Right renal pelvis (tissue), 4 donors: ENCODE measurements around the gene RAB3IL1. TPM values are rescaled to one million over a fixed set of nuclear protein-coding genes. Genes with fewer than 3 reads are reported as not detected.
"Not testable (repeated sequence)": the region's sequence is repeated elsewhere in the genome, so short reads cannot be mapped to it uniquely, and the experiment has no call there.

Experiments used
- DNase-seq, 4 donors: peaks; one replicate each; pipeline ENCODE4 v3.0.0-alpha.2; 2013; ENCODE audit warnings: low read depth in 4 of 4, low spot score in 3 of 4, missing footprints in 1 of 4
- polyA plus RNA-seq, 4 donors: library from polyadenylated mRNA; unstranded; fragments of 120-200 nt; gene quantifications; one replicate each; pipeline ENCODE4 v1.2.1, GENCODE V29; 2013; ENCODE audit not compliant: insufficient read length in 4 of 4

Gene RAB3IL1
- polyA plus RNA-seq, 4 donors = 19.7 to 29.7 (median 21.9) TPM

- DNase-seq = not testable (repeated sequence)
These were observed 36.3 kb upstream of the RAB3IL1 start for GRCh38 chr11:61953632-61954031.

- no peak for DNase-seq
These were observed 35.5 kb upstream of the RAB3IL1 start for GRCh38 chr11:61952882-61953281.

DNA sequence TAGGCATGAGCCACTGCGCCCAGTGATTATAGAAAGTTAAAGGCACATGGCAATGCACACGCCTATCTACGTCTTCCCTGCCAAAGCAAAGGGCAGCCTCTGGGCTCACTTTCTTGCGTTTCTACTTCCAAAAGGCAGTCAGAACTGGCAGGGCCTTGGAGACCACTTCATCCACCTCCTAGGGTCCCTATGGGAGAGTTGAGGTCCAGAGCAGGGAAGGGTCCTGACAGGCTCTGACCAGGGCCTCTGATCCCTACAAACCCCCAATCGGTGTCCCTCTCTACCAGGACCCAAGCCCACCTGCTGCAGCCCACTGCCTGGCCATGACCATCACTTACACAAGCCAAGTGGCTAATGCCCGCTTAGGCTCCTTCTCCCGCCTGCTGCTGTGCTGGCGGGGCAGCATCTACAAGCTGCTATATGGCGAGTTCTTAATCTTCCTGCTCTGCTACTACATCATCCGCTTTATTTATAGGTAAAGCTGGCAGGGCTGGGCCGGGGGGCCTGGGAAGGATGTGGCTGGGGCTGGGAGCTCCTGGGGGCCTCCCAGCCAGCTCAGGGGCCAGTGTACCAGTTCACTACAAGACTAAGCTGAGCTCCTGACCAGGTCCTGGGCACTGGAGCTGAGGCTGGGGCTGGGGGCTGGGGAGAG, 34.2 kb upstream of the RAB3IL1 start:
- no peak for DNase-seq

DNA sequence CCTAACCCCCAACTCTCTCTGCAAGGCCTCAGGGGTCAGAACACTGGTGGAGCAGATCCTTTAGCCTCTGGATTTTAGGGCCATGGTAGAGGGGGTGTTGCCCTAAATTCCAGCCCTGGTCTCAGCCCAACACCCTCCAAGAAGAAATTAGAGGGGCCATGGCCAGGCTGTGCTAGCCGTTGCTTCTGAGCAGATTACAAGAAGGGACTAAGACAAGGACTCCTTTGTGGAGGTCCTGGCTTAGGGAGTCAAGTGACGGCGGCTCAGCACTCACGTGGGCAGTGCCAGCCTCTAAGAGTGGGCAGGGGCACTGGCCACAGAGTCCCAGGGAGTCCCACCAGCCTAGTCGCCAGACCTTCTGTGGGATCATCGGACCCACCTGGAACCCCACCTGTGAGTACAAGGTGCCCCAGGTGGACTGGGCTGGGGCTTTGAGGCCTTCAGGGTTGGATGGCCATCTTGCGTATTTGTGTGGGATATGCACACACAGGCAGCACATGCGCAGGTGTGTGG, 32.7 kb upstream of the RAB3IL1 start, which contains the start of gene BEST1:
Gene BEST1 (plus strand): TSS at position 317 of the 513 bp plus-strand sequence. CDS start 1,456 bp downstream, outside the sequence.
- no peak for DNase-seq

DNA sequence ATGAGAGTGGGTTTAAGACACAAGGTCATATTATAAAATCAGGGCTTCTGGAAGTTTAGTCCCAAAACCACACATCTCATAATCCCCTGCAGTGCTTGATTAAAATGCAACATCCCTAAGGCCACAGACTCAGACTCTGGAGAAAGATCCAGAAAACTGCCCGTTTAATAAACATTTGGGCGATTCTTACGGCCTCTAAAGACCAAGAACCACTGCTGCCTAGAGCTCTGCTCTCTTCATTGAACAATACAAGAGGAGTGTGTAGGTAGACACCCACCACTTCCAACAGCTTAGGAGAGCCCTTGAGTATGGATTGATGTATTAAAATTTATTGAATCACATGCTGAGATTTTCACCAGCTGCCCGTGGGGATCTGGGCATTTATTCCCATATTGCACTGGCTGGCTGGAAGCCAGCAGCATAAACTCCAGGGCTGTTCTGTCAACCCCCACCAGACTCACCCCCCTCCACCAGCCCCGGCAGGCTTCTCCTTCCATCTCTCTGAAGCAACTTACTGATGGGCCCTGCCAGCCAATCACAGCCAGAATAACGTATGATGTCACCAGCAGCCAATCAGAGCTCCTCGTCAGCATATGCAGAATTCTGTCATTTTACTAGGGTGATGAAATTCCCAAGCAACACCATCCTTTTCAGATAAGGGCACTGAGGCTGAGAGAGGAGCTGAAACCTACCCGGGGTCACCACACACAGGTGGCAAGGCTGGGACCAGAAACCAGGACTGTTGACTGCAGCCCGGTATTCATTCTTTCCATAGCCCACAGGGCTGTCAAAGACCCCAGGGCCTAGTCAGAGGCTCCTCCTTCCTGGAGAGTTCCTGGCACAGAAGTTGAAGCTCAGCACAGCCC, 32.0 kb upstream of the RAB3IL1 start:
- DNase-seq = no peak

DNA sequence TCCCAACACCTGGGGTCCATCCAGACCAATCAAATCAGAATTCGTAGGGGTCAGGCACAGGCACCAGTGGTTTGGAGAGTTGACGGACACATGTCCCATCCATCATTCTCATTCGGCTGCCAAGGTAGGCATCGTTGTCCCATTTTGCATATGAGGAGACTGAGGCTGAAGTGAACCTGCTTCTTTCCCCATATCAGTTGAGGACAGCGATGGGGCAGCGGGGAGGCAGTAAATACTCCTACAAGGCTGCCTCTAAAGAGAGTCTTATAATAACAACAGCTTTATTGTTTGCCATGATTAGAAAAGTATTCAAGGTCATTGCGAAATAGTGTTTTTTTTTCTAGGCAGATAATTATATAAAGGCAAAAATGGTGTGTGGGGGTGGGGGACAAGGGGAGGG, 31.1 kb upstream of the RAB3IL1 start:
- no peak for DNase-seq

DNA sequence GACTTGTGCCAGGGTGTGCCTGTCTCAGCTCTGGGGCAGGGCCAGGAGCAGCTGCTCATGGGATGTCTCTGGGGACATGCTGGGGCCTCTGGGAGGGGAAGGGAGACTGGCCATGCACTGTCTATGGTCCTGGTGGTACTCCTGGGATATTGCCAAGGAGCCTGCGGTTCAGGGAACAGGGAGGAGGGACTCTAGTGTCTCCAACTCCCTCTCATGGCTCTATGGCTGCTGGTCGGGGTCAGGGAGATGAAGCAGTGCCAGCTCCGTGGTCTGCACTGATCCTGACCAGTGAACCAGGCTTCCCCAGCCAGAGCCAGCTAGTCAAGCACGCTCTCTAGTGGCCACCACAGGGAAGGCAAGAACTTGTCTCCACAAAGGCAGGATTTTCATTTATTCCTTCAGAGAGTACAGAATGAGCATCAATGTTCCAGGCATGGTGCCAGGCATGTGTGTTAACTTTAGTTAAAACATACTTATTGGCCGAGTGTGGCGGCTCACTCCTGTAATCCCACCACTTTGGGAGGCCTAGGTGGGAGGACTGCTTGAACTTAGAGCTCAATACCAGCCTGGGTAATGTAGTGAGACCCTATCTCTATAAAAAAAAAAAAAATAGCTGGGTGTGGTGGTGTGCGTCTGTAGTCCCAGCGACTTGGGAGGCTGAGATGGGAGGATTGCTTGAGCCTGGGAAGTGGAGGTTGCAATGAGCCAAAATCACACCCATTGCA, 30.3 kb upstream of the RAB3IL1 start:
- peak in 1 of 4 donors; percentile 78 for DNase-seq

DNA sequence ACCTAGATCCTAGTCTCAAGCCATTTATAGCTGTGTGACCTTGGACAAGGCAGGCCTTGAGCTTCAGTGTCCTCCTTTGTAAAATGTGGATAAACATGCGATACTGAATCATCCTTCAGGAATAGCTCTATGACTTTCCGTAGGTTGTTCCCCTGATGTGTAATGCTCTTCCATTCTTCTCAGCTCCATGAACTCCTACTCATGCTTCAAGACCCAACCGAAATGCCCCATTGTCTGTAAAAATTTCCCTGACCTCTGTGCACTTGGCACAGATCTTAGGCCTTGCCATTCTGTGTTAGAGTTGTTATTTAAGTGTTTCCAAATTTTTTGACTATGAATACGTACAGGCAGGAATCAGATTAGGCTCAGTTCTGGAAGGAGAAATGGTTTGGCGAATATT, 29.5 kb upstream of the RAB3IL1 start:
- DNase-seq = no peak

GRCh38 chr11:61945191-61945590, 27.8 kb upstream of the RAB3IL1 start:
- no peak for DNase-seq

- no peak for DNase-seq
These were observed 23.1 kb upstream of the RAB3IL1 start for GRCh38 chr11:61940466-61940865.

DNA sequence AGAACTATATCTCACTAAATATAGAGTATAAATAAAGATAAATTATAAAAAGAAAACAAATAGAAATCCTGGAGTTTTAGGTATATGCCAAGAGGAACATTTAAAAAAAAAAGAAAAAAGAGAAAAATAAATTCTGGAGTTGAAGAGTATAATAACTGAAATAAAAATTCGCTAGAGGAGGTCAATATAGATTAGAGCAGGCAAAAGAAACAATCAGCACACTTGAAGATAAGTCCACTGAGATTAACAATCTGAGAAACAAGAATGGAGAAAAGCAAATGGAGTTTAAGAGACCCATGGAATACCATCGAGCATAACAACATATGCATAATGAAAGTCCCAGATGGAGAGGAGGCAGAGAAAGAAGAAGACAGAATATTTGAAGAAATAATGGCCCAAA, 18.5 kb upstream of the RAB3IL1 start:
- no peak for DNase-seq

DNA sequence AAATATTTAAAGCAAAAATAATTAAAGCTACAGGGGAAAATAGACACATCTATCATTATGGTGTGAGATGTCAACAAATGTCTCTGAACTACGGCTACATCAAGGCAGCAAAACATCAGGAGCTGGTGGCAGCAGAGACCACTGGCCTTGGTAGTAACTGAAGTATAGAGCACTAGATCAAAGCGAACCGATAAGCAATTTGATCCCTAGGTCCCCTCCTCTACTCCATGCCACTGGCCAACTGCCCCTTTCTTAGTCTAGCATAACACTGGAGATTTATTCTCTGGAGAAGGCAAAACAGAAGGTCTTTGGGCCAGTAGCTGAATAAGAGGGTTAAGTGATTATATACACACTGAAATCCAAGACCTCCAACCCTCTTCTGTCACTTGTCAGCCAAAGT, 13.6 kb upstream of the RAB3IL1 start:
- DNase-seq = no peak

DNA sequence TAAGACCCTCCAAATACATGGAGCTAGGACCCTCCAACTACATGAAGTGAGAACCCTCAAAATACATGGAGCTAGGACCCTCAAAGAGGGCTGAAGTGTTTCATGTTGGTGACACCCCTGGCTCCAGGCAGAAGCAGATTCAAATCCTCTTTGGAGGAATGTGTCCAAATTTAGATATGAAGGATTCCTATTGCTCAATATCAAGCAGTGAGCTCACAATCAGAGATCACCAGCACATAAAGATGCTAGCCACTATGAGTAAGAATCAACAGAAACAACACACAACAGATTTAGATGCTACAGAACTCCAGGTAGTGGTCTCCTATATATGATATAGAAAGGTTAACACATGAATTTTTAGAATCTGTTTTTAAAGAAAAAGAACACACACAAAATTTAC, 11.2 kb upstream of the RAB3IL1 start:
- DNase-seq = no peak

DNA sequence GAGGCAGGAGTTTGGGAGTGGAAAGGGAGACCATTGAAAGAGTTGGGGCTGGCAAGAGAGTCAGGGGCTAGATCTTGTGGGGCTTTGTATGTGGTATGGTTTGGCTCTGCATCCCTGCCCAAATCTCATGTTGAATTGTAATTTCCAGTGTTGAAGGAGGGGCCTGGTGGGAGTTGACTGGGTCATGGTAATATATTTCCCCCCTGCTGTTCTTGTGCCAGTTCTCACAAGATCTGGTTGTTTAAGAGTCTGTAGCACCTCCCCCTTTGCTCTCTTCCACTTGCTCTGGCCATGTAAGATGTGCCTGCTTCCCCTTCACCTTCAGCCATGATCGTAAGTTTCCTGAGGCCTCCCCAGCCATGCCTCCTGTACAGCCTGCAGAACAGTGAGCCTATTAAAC, 10.1 kb upstream of the RAB3IL1 start:
- no peak for DNase-seq

- no peak for DNase-seq
These were observed 8.9 kb upstream of the RAB3IL1 start for GRCh38 chr11:61926235-61926634.

DNA sequence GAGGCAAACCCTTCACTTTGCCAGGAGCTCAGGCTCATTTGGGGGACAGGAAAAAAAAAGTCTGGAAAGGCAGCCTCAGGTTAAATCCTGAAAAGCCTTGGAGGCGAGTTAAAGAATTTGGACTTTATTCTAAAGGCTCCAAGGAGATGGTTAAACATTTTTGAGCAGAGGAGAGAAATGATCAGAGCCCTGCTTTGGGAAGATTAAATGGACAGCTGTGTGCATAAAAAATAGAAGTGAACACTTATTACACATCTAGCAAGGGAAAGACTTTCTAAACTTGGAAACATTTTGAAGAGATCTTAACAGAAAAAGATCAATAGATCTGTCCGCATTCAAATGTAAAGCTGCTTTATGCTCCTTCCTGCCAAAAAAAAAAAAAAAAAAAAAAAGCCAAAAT, 8.4 kb upstream of the RAB3IL1 start:
- no peak for DNase-seq

DNA sequence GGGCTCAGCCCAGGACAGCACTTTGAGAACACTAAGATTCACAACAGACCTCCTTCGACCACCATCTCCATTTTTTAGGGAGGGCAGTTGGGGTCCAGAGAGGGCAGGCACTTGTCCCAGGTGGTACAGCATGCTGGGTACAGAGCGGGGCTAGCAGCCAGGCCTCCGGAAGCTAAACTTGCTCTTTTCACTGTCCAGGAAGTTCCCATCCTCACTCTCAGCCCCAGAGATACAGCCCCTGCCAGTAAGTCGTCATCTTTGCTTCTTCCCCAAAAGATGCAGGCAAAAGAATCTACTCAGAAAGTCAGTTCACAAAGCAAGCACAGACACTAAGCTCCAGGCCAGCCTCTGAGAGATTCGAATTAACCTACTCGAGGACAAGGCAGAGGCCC, 6.7 kb upstream of the RAB3IL1 start:
- DNase-seq = no peak

- DNase-seq = peak in 3 of 4 donors; percentile 63 to 80 (median 72)
These were observed 6.0 kb upstream of the RAB3IL1 start for GRCh38 chr11:61923166-61924063.

DNA sequence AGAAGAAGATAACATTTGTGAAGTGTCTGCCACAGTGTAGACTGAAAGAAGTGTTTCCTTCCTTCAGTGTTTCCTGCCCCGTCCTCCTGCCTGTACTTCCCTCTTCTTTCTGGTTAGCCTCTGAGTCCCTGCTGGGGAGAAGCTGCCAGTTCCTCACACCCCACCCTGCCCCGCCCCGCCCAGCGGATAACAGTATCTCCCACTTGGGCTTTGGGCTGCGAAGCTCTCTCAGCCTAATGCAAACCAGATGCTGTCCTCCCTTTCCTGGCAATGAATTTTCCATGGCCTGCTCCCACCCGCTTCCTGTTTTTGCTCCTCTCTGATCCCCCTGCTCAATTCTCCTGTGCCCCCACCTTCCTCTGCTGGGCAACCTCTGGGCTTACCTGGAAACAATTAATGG, 5.2 kb upstream of the RAB3IL1 start:
- DNase-seq = peak in 2 of 4 donors; percentile 44 to 47

DNA sequence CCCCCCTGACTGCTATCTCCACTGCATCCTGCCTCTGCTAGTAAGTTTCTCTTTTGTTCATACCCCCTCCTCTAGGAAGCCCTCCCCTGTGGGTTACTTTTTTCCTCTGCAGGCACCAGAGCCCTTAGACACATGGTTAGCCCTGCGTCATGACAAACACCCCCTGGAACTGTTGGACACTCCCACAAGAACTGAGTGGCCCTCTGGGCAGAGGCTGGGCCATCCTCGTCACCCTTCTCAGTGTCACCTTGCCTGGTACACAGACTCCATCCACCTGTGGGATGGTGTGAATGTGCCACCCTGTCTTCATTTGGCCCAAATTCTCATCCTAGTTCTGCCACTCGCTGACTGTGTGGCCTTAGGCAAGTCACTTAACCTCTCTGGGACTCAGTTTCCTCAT, 4.1 kb upstream of the RAB3IL1 start:
- DNase-seq = no peak
